ENCODE measurements around the gene ACTL8.

The ACTL8 gene

DNA sequence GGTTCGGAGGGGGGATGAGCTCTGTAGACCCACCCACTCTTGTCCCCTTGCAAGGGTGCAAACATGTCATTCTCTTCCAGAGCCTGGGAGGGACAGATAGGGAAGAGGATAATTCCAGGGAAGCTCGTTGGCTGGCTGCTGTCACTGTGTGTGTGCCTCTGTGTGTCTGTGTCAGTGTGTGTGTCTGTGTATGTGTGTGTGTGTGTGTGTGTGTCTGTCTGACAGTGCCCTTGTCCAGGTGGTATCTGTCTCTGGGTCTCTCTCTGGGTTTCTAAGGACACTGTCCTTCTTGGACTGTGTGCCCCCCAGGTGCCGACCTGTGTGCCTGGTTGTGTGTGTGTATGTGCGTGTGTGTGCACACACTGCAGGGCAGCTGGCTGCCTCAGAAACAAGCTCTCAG is 90.5 kb downstream of the ACTL8 start:
- Histone ChIP-seq H3K14ac (ENCODE audit: low read length in 2 of 2) (no peak overlapping the region), H4K8ac (ENCODE audit: low read length) (no peak overlapping the region), H3K4me3 (ENCODE audit: insufficient read depth in 1 of 2, low read depth in 1 of 2, low read length in 2 of 2) (no peak overlapping the region), H3K27me3 (ENCODE audit: control insufficient read depth in 1 of 2, insufficient read depth in 1 of 2, low read length in 2 of 2) (peaks cover 0 to 19% of the 10 kb centered on the region in 2 experiments), H4K91ac (ENCODE audit: low read length) (no peak overlapping the region), H2BK5ac (ENCODE audit: low read depth, low read length, poor library complexity, severe bottlenecking) (no peak overlapping the region), H2BK120ac (ENCODE audit: low read depth, low read length) (no peak overlapping the region), H3K9ac (ENCODE audit: low read length) (no peak overlapping the region), H3K18ac (ENCODE audit: low read depth in 1 of 2, low read length in 2 of 2) (no peak overlapping the region), H3K4me2 (ENCODE audit: low read length, poor library complexity, severe bottlenecking) (no peak overlapping the region), H3K9me3 (ENCODE audit: control insufficient read depth, low read length) (no peaks in the 10 kb centered on the region), H2AFZ (ENCODE audit: low read depth, low read length) (no peak overlapping the region), H3K23ac (ENCODE audit: low read length in 2 of 2) (no peak overlapping the region), H2BK15ac (ENCODE audit: low read depth, poor library complexity, severe bottlenecking) (no peak overlapping the region), H2AK5ac (ENCODE audit: low read length, severe bottlenecking) (no peak overlapping the region), H2BK12ac (ENCODE audit: low read length in 2 of 2) (no peak overlapping the region), H3K79me1 (replicated peaks; ENCODE audit: low read length, poor library complexity, severe bottlenecking) (no peaks in the 10 kb centered on the region), H3K4ac (ENCODE audit: low read depth in 1 of 2, low read length in 2 of 2) (no peak overlapping the region), H3K4me1 (ENCODE audit: control insufficient read depth, insufficient read depth, low read depth, low read length) (no peaks in the 10 kb centered on the region), H3K27ac (ENCODE audit: low read length, poor library complexity, severe bottlenecking) (no peak overlapping the region), H3K36me3 (ENCODE audit: control insufficient read depth in 1 of 2, insufficient read depth in 2 of 2, low read depth in 1 of 2, low read length in 2 of 2) (no peaks in the 10 kb centered on the region)
- WGBS: 80% methylated on average over 3 of the region's 4 CpGs
- DNase-seq: no peak

DNA sequence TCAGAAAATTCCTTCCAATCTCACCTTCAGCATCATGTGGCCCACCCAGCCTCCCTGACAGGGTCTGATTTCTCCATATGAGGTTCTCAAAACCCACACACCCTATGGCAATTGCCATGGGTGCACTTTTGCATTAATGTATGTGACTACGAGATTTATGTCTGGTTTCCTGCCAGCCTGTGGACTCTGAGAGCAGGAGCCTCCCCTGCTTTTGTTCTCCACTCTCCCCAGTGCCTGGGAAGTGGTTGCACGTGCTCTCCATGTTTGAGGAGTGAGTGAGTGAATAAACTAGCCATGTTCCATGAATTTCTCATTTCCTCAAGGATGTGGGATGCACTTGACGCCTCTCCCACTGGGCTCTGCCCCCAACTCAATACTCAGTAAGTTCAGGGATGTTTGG is 91.2 kb downstream of the ACTL8 start:
- Histone ChIP-seq H2AFZ (ENCODE audit: low read depth, low read length) (no peak overlapping the region), H2BK15ac (ENCODE audit: low read depth, poor library complexity, severe bottlenecking) (no peak overlapping the region), H3K18ac (ENCODE audit: low read depth in 1 of 2, low read length in 2 of 2) (no peak overlapping the region), H2BK5ac (ENCODE audit: low read depth, low read length, poor library complexity, severe bottlenecking) (no peak overlapping the region), H3K27ac (ENCODE audit: low read length, poor library complexity, severe bottlenecking) (no peak overlapping the region), H3K9ac (ENCODE audit: low read length) (no peak overlapping the region), H3K23ac (ENCODE audit: low read length in 2 of 2) (no peak overlapping the region), H4K8ac (ENCODE audit: low read length) (no peak overlapping the region), H3K4me2 (ENCODE audit: low read length, poor library complexity, severe bottlenecking) (no peak overlapping the region), H3K4me3 (ENCODE audit: insufficient read depth in 1 of 2, low read depth in 1 of 2, low read length in 2 of 2) (no peak overlapping the region), H4K91ac (ENCODE audit: low read length) (no peak overlapping the region), H3K79me1 (replicated peaks; ENCODE audit: low read length, poor library complexity, severe bottlenecking) (no peaks in the 10 kb centered on the region), H3K9me3 (ENCODE audit: control insufficient read depth, low read length) (no peaks in the 10 kb centered on the region), H2BK12ac (ENCODE audit: low read length in 2 of 2) (no peak overlapping the region), H3K27me3 (ENCODE audit: control insufficient read depth in 1 of 2, insufficient read depth in 1 of 2, low read length in 2 of 2) (peaks cover 0 to 19% of the 10 kb centered on the region in 2 experiments), H2BK120ac (ENCODE audit: low read depth, low read length) (no peak overlapping the region), H2AK5ac (ENCODE audit: low read length, severe bottlenecking) (no peak overlapping the region), H3K4ac (ENCODE audit: low read depth in 1 of 2, low read length in 2 of 2) (no peak overlapping the region), H3K36me3 (ENCODE audit: control insufficient read depth in 1 of 2, insufficient read depth in 2 of 2, low read depth in 1 of 2, low read length in 2 of 2) (no peaks in the 10 kb centered on the region), H3K14ac (ENCODE audit: low read length in 2 of 2) (no peak overlapping the region), H3K4me1 (ENCODE audit: control insufficient read depth, insufficient read depth, low read depth, low read length) (no peaks in the 10 kb centered on the region)
- 65% methylated on average over 2 of the region's 3 CpGs for WGBS
- no peak for DNase-seq

DNA sequence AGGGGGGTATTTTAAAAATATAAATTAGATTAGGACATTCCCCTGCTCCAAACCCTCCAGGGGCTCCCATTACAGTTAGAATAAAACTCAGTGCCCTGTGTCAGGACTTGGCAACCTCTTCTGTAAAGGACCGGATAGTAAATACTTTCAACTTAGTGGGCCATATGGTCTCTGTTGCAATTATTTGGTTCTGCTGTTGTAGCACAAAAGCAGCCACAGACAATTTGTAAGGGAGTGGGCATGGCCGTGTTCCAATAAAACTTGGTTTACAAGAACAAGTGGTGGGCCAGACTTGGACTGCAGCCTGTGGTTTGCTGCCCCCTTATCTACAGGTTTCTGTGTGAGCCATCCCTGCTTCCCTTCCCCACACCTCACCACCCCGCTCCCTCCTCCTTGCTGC is 92.0 kb downstream of the ACTL8 start:
- Histone ChIP-seq H3K18ac (ENCODE audit: low read depth in 1 of 2, low read length in 2 of 2) (no peak overlapping the region), H3K27ac (ENCODE audit: low read length, poor library complexity, severe bottlenecking) (no peak overlapping the region), H4K91ac (ENCODE audit: low read length) (no peak overlapping the region), H4K8ac (ENCODE audit: low read length) (no peak overlapping the region), H2BK12ac (ENCODE audit: low read length in 2 of 2) (no peak overlapping the region), H3K14ac (ENCODE audit: low read length in 2 of 2) (no peak overlapping the region), H3K4me1 (ENCODE audit: control insufficient read depth, insufficient read depth, low read depth, low read length) (no peaks in the 10 kb centered on the region), H3K27me3 (ENCODE audit: control insufficient read depth in 1 of 2, insufficient read depth in 1 of 2, low read length in 2 of 2) (peaks cover 0 to 19% of the 10 kb centered on the region in 2 experiments), H3K4me3 (ENCODE audit: insufficient read depth in 1 of 2, low read depth in 1 of 2, low read length in 2 of 2) (no peak overlapping the region), H2BK120ac (ENCODE audit: low read depth, low read length) (no peak overlapping the region), H3K9ac (ENCODE audit: low read length) (no peak overlapping the region), H3K36me3 (ENCODE audit: control insufficient read depth in 1 of 2, insufficient read depth in 2 of 2, low read depth in 1 of 2, low read length in 2 of 2) (no peaks in the 10 kb centered on the region), H3K9me3 (ENCODE audit: control insufficient read depth, low read length) (no peaks in the 10 kb centered on the region), H3K4ac (ENCODE audit: low read depth in 1 of 2, low read length in 2 of 2) (no peak overlapping the region), H3K79me1 (replicated peaks; ENCODE audit: low read length, poor library complexity, severe bottlenecking) (no peaks in the 10 kb centered on the region), H3K23ac (ENCODE audit: low read length in 2 of 2) (no peak overlapping the region), H2AFZ (ENCODE audit: low read depth, low read length) (no peak overlapping the region), H3K4me2 (ENCODE audit: low read length, poor library complexity, severe bottlenecking) (no peak overlapping the region), H2AK5ac (ENCODE audit: low read length, severe bottlenecking) (no peak overlapping the region), H2BK5ac (ENCODE audit: low read depth, low read length, poor library complexity, severe bottlenecking) (no peak overlapping the region), H2BK15ac (ENCODE audit: low read depth, poor library complexity, severe bottlenecking) (no peak overlapping the region)
- no peak for DNase-seq
- WGBS: 70% methylated on average over 3 of the region's 3 CpGs

DNA sequence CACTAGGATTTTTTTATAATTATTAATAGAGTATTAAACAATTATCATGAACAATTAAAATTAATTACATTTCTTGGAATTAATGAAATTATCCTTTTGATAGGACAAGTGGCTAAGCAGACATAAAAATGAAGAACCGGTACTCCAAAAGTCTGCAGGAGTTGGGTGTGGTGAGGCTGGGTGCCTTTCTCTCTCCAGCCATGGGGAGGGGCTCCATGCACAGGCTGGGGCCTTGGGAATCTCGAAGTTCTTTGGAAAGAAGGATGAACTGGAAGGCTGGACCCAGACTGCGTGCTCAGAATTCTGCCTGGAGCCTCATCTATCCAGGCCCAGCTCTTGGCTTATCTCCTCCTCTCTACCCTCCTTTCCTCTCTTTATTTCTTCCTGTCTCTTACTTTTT is 94.1 kb downstream of the ACTL8 start:
- Histone ChIP-seq H3K36me3 (ENCODE audit: control insufficient read depth in 1 of 2, insufficient read depth in 2 of 2, low read depth in 1 of 2, low read length in 2 of 2) (no peaks in the 10 kb centered on the region), H3K4me3 (ENCODE audit: insufficient read depth in 1 of 2, low read depth in 1 of 2, low read length in 2 of 2) (no peak overlapping the region), H3K27me3 (ENCODE audit: control insufficient read depth in 1 of 2, insufficient read depth in 1 of 2, low read length in 2 of 2) (peaks cover 0 to 23% of the 10 kb centered on the region in 2 experiments), H3K4me1 (ENCODE audit: control insufficient read depth, insufficient read depth, low read depth, low read length) (no peaks in the 10 kb centered on the region), H2AFZ (ENCODE audit: low read depth, low read length) (no peak overlapping the region), H3K27ac (ENCODE audit: low read length, poor library complexity, severe bottlenecking) (no peak overlapping the region), H3K9ac (ENCODE audit: low read length) (no peak overlapping the region), H2BK5ac (ENCODE audit: low read depth, low read length, poor library complexity, severe bottlenecking) (no peak overlapping the region), H2BK12ac (ENCODE audit: low read length in 2 of 2) (no peak overlapping the region), H4K91ac (ENCODE audit: low read length) (no peak overlapping the region), H3K4ac (ENCODE audit: low read depth in 1 of 2, low read length in 2 of 2) (no peak overlapping the region), H3K14ac (ENCODE audit: low read length in 2 of 2) (no peak overlapping the region), H3K18ac (ENCODE audit: low read depth in 1 of 2, low read length in 2 of 2) (no peak overlapping the region), H3K4me2 (ENCODE audit: low read length, poor library complexity, severe bottlenecking) (no peak overlapping the region), H4K8ac (ENCODE audit: low read length) (no peak overlapping the region), H2BK15ac (ENCODE audit: low read depth, poor library complexity, severe bottlenecking) (no peak overlapping the region), H2BK120ac (ENCODE audit: low read depth, low read length) (no peak overlapping the region), H3K9me3 (ENCODE audit: control insufficient read depth, low read length) (no peaks in the 10 kb centered on the region), H3K23ac (ENCODE audit: low read length in 2 of 2) (no peak overlapping the region), H3K79me1 (replicated peaks; ENCODE audit: low read length, poor library complexity, severe bottlenecking) (no peaks in the 10 kb centered on the region), H2AK5ac (ENCODE audit: low read length, severe bottlenecking) (no peak overlapping the region)
- DNase-seq: no peak
- WGBS: 70% methylated on average over 3 of the region's 3 CpGs

Measured in mesenchymal stem cell (in vitro differentiated cells and primary cell).